Activated CD4-positive, alpha-beta T cell treated with anti-CD3 and anti-CD28 coated beads for 24 hours (primary cell): ENCODE measurements around the gene PAQR6.

Source experiments
- DNase-seq, 2 donors: peaks; one replicate each; pipeline ENCODE4 v3.0.0-alpha.2; 2020; ENCODE audit warnings: low read depth in 2 of 2

The PAQR6 gene

DNA sequence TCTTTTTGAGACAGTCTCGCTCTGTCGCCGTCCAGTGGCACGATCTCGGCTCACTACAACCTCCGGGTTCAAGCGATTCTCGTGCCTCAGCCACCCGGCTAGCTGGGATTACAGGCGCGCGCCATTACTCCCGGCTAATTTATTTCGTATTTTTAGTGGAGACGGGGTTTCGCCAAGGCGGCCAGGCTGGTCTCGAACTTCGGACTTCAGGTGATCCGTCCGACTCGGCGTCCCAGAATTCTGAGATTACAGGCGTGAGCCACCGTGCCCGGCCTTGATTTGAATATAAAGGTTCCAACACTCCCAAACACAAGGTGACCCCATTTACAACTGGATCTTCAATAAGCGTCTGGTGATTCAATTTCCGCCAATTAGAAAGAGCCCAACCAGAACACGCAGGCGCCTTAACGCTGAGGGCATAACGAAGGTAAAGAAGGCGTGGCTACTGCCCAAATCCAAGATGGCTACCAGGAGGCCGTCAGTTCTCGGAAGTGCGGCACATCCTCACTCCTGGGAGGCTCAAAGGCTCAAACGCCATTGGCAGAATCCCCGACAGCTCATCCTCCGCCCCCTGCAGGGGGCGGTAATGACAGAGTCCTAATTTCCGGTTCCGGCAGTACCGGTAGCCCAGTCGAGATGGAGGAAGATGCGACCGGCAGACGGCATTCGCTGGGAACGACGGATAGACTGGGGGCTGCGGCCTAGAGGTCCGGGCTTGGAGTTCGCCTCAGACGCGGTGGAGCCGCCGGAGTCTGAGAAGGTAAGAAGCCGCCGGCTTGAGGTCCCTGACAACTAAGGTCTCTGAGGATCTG is 54.2 kb downstream of the PAQR6 start, which contains the start of gene SLC25A44:
Gene SLC25A44, plus strand, starts transcription at position 617 of the 812 bp plus-strand sequence. CDS start 5,744 bp downstream, outside the sequence.
- peak; percentile 94 to 95 for DNase-seq
